Esophagus squamous epithelium (tissue), 5 donors: ENCODE measurements around the gene BIN1. TPM values are rescaled to one million over a fixed set of nuclear protein-coding genes. Genes with fewer than 3 reads are reported as not detected.

Experiments
- DNase-seq: peaks from one replicate; lab custom pipeline; 2025; lab: John Stamatoyannopoulos, UW
- H3K27ac ChIP-seq, 4 donors: fragments of 200-600 bp; sonication (generic); one replicate each; pipeline ENCODE4 v1.5.1; 2016 to 2019; ENCODE audit warnings: mild to moderate bottlenecking in 1 of 4
- H3K27me3 ChIP-seq, 4 donors: fragments of 200-600 bp; sonication (generic); 1 replicate in 3 of 4; 2 replicates in 1 of 4; pipeline versions ENCODE4 v1.5.1 to v1.6.0; 2017 to 2021; ENCODE audit warnings: antibody characterized with exemption in 1 of 4
- H3K36me3 ChIP-seq, 3 donors: fragments of 200-600 bp; sonication (generic); one replicate each; pipeline ENCODE4 v1.5.1; 2016 to 2019
- H3K4me1 ChIP-seq, 3 donors: fragments of 200-600 bp; sonication (generic); one replicate each; pipeline ENCODE4 v1.5.1; 2017 to 2019
- H3K4me3 ChIP-seq, 4 donors: fragments of 200-600 bp; sonication (generic); 1 replicate in 3 of 4; 2 replicates in 1 of 4; pipeline ENCODE4 v1.5.1; 2016 to 2019; ENCODE audit warnings: mild to moderate bottlenecking in 2 of 4, moderate library complexity in 1 of 4
- H3K9me3 ChIP-seq, 3 donors: fragments of 200-600 bp; sonication (generic); one replicate each; pipeline ENCODE4 v1.5.1; 2016 to 2019
- POLR2A ChIP-seq, 4 donors: fragments of 450-650 bp; IDR thresholded peaks; one replicate each; pipeline ENCODE4 v1.6.1; 2017; ENCODE audit warnings: antibody characterized with exemption in 4 of 4, mild to moderate bottlenecking in 4 of 4, moderate library complexity in 3 of 4
- WGBS, 2 donors: methylation state at CpG; one replicate each; pipeline ENCODE4 v1.1.5; 2018; 5-methylcytosine and 5-hydroxymethylcytosine counted together
- intact Hi-C: fragments of 100-400 bp; cut with DNase I; formaldehyde crosslinking; loops from one replicate; pipeline ENCODE4 v1.15.0; 2022
- total RNA-seq, 4 donors: library from RNA; depleted of rRNA; stranded (reverse); fragments of >200 nt; gene quantifications; one replicate each; pipeline ENCODE4 v1.1.0, GENCODE V29; 2016
- TF ChIP-seq, protein P1 (sequence below), 6 experiments: fragments of 450-650 bp in 4 of 6; fragments of 200-600 bp in 2 of 6; sonication (generic) in 2 of 6; IDR thresholded peaks; one replicate each; pipeline ENCODE4 v1.5.1; 2016 to 2019; ENCODE audit warnings: antibody characterized with exemption in 6 of 6, mild to moderate bottlenecking in 4 of 6, moderate library complexity in 4 of 6
- donor health status: DM: yes; HTN: yes; CAD: no.

The BIN1 gene
- total RNA-seq, 4 donors from 2014 or later: 10.8 to 23.3 (median 15.5) TPM

DNA sequence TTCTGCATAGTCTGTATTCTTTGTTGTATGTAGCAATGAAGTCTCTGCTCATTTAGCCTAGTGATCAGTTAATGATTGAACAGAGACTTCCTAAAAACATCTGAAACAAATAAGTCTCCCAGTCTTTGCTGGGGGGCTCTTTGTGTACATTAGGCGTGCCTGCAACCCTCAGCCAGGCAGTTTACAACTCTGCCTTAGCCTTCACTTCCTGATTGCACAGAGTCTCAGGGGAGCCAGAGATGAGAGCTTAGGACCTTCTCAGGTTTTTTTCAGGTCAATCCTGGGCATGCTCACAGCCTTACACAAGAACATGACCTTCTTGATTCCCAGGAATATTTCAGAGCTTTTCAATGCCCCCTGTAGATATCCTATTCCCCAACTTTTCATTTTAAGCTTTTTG, 44.0 kb upstream of the BIN1 start:
- H3K36me3 ChIP-seq: no peaks in the 10 kb centered on the region
- H3K4me1 ChIP-seq: peaks cover 8 to 25% (median 9%) of the 10 kb centered on the region in 3 donors
- intact Hi-C loops: no loop called here
- DNase-seq: no peak
- no peak overlapping the region for H3K27ac ChIP-seq
- no peaks in the 10 kb centered on the region for H3K27me3 ChIP-seq
- WGBS, 2 donors: 100% methylated on average over 1 of the region's 1 CpG
- no peak overlapping the region for H3K4me3 ChIP-seq
- no peak for TF ChIP-seq POLR2A (IDR thresholded peaks at IDR 0.05)
- TF ChIP-seq, protein P1, sequence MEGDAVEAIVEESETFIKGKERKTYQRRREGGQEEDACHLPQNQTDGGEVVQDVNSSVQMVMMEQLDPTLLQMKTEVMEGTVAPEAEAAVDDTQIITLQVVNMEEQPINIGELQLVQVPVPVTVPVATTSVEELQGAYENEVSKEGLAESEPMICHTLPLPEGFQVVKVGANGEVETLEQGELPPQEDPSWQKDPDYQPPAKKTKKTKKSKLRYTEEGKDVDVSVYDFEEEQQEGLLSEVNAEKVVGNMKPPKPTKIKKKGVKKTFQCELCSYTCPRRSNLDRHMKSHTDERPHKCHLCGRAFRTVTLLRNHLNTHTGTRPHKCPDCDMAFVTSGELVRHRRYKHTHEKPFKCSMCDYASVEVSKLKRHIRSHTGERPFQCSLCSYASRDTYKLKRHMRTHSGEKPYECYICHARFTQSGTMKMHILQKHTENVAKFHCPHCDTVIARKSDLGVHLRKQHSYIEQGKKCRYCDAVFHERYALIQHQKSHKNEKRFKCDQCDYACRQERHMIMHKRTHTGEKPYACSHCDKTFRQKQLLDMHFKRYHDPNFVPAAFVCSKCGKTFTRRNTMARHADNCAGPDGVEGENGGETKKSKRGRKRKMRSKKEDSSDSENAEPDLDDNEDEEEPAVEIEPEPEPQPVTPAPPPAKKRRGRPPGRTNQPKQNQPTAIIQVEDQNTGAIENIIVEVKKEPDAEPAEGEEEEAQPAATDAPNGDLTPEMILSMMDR (IDR thresholded peaks at IDR 0.05): no peak
- H3K9me3 ChIP-seq: no peaks in the 10 kb centered on the region

DNA sequence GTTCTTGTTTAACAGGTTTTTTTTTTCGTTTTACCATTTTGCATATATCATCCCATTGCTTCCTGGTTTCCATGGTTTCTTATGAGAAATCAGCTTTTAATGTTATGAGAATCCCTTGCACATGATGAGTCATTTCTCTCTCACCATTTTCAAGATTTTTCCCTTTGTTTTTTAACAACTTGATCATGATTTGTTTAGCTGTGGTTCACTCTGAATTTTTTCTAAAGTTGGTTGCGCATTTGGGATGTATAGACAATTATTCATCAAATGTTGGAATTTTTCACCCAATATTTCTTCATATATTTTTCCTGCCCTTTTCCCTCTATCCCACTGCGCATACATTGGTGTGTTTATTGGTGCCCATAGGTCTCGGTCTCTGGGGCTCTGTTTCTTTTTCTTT, 42.4 kb upstream of the BIN1 start:
- no peaks in the 10 kb centered on the region for H3K36me3 ChIP-seq
- no peak for TF ChIP-seq POLR2A (IDR thresholded peaks at IDR 0.05)
- TF ChIP-seq, protein P1 (IDR thresholded peaks at IDR 0.05): no peak
- no peak for DNase-seq
- H3K27me3 ChIP-seq: no peaks in the 10 kb centered on the region
- intact Hi-C loops: no loop called here
- no peak overlapping the region for H3K27ac ChIP-seq
- peaks cover 8 to 31% (median 19%) of the 10 kb centered on the region in 3 donors for H3K4me1 ChIP-seq
- no peak overlapping the region for H3K4me3 ChIP-seq
- no peaks in the 10 kb centered on the region for H3K9me3 ChIP-seq
- WGBS, 2 donors: 61 to 65% methylated on average over 4 of the region's 4 CpGs

DNA sequence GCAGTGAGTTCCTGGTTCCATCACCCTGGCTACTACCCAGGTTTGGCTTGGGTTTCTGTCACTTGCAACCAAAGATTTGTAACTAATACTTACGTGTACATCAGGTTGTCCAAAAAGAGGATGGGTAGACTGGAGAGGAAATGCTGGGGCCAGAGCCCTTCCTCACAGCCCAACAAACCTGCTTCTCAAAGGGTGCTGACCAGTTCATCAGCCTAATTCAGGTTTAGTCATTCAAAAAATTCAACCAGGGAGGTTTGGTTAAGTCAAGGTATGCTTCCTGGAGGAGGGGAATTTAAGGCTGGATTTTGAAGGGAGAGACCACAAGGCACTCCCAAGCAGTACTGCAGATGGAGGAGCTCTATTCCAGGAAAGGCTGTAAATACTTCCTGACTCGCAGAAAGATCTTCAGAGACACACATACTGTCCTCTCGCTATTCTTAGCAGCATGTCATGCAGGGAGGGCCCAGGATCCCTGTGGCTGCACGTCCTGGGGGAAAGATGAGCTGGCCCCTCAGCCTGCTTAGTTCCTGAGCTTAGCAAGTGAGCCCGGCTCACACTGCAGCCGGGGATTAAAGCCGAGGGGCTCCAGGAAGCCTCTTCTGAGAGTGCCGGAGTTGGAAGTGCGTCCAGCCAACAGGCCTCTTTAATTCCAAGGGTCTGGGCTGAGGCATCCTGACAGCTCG, 40.0 kb upstream of the BIN1 start:
- no peak overlapping the region for H3K4me3 ChIP-seq
- peaks cover 0 to 36% (median 16%) of the 10 kb centered on the region in 3 donors for H3K4me1 ChIP-seq
- 82 to 84% methylated on average over 2 to 8 of the region's 10 CpGs for WGBS, 2 donors
- H3K27me3 ChIP-seq: no peaks in the 10 kb centered on the region
- no peaks in the 10 kb centered on the region for H3K9me3 ChIP-seq
- TF ChIP-seq, protein P1 (IDR thresholded peaks at IDR 0.05): no peak
- no peak for TF ChIP-seq POLR2A (IDR thresholded peaks at IDR 0.05)
- no peaks in the 10 kb centered on the region for H3K36me3 ChIP-seq
- intact Hi-C loops: no loop called here
- DNase-seq: no peak
- peak overlapping the region in 3 of 4 donors; percentile 15 to 76 (median 20) for H3K27ac ChIP-seq

DNA sequence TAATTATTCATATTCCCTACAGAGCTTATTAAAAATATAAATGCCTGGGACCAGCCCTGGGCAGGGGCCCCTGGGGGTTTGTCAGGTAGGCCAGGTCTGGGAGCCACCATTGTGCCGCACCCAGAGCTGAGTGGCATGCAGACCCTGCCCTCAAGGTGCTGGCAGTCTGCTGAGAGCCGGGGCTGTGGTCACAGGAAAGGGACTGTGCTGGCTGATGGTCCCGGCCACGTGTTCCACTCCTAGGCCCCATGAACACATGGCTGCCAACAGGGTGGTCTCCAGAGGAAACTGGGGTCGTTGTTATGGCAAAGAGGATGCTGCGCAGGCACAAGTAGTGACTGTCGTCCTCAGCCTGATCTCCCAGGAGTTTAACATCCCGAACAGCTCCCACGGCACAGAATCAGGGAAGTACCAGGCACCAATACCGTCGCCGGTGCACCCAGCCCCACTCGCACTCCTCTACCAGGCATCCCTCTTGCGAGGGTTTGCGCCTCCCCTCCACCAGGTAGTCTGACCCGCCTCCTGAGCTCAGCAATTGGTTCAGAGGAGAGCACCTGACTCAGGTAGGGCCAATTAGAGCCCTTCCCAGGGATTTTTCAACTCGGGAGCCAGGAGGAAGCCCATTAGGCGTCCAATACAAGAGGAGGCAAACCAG, 39.2 kb upstream of the BIN1 start:
- Histone ChIP-seq H3K4me1 (peaks cover 0 to 36% (median 16%) of the 10 kb centered on the region in 3 donors), H3K9me3 (no peaks in the 10 kb centered on the region), H3K27ac (peak overlapping the region; percentile 15 to 76 (median 34)), H3K4me3 (no peak overlapping the region), H3K27me3 (no peaks in the 10 kb centered on the region), H3K36me3 (no peaks in the 10 kb centered on the region)
- DNase-seq: no peak
- TF ChIP-seq POLR2A (IDR thresholded peaks at IDR 0.05): no peak
- TF ChIP-seq, protein P1 (IDR thresholded peaks at IDR 0.05): no peak
- intact Hi-C loops: no loop called here
- 88% methylated on average over 13 to 16 of the region's 18 CpGs for WGBS, 2 donors

DNA sequence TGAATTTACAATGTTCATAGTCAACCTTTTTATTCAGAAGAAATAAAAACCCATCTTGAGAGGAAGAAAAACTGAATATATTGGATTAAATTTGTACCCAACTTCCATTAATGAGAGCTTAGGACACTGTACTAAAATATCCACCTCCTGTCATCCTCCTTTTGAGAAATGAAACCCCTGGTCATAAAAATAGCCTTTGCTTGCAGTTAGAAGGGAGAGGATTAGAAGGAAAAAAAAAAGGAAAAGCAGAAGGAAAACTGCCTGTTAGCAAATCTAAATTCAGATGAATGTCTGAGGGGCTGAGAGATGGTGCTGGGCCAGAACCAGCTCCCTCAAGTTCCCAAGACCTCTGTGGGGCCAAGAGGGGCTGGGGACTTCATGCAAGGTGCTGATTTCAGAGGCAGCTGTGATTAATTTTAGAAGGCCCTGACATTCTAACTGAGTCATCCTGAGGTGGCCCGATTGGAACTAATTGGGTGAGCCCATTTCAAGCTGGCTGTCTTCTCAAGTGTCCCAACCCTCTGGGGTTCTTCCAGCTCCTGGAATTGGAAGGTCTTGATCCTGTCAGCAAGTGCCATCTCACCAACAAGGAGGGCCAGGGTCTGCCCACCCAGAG, 38.4 kb upstream of the BIN1 start:
- H3K4me1 ChIP-seq: peaks cover 0 to 36% (median 16%) of the 10 kb centered on the region in 3 donors
- no peaks in the 10 kb centered on the region for H3K9me3 ChIP-seq
- H3K4me3 ChIP-seq: no peak overlapping the region
- DNase-seq: no peak
- no peaks in the 10 kb centered on the region for H3K27me3 ChIP-seq
- peak overlapping the region; percentile 15 to 76 (median 34) for H3K27ac ChIP-seq
- intact Hi-C loops: no loop called here
- no peaks in the 10 kb centered on the region for H3K36me3 ChIP-seq
- WGBS, 2 donors: 0 to 8% methylated on average over 1 of the region's 1 CpG
- TF ChIP-seq, protein P1 (IDR thresholded peaks at IDR 0.05): no peak
- TF ChIP-seq POLR2A (IDR thresholded peaks at IDR 0.05): no peak
